GM12878 (cell line): ENCODE results near the gene SON.

Experiments used
- CTCF ChIP-seq, 3 experiments: IDR thresholded peaks in 2 of 3; conservative IDR thresholded peaks in 1 of 3; 2 replicates each; pipeline ENCODE4 v1.5.1; 2011; ENCODE audit warnings: low read depth in 3 of 3, low read length in 3 of 3, mild to moderate bottlenecking in 3 of 3, control low read depth in 2 of 3, moderate library complexity in 2 of 3, inconsistent platforms in 1 of 3, mixed read lengths in 1 of 3; ENCODE audit not compliant: control insufficient read depth in 2 of 3, insufficient read depth in 1 of 3; ENCODE audit errors: extremely low read depth in 1 of 3
- EED ChIP-seq: sonication (generic); IDR thresholded peaks from 2 replicates; pipeline ENCODE4 v1.6.1; 2016; ENCODE audit warnings: antibody characterized with exemption, low read depth
- POLR2A ChIP-seq: IDR thresholded peaks from 2 replicates; pipeline ENCODE4 v1.6.1; 2011; ENCODE audit warnings: low read depth, mild to moderate bottlenecking, low read length
- RAD21 ChIP-seq: IDR thresholded peaks from 2 replicates; pipeline ENCODE4 v1.6.1; 2011; ENCODE audit warnings: mild to moderate bottlenecking, low read depth, low read length, moderate library complexity; ENCODE audit not compliant: insufficient read depth
- RFX5 ChIP-seq: IDR thresholded peaks from 2 replicates; pipeline ENCODE4 v1.6.1; 2011; ENCODE audit warnings: low read depth, low read length, improper control_type of control experiment
- SIN3A ChIP-seq: IDR thresholded peaks from 2 replicates; pipeline ENCODE4 v1.6.1; 2012; ENCODE audit warnings: low read depth, low read length, improper control_type of control experiment
- SIX5 ChIP-seq: IDR thresholded peaks from 2 replicates; pipeline ENCODE4 v1.6.1; 2011; ENCODE audit warnings: mild to moderate bottlenecking, low read depth, low read length, moderate library complexity; ENCODE audit not compliant: severe bottlenecking
- STAT3 ChIP-seq: IDR thresholded peaks from 2 replicates; pipeline ENCODE4 v1.6.1; 2011; ENCODE audit warnings: low read depth, low read length, improper control_type of control experiment
- SUZ12 ChIP-seq: fragments of 200-600 bp; sonication (generic); IDR thresholded peaks from one replicate; pipeline ENCODE4 v1.6.1; 2018; ENCODE audit warnings: antibody characterized with exemption, mild to moderate bottlenecking; ENCODE audit not compliant: unreplicated experiment
- TAF1 ChIP-seq: IDR thresholded peaks from 2 replicates; pipeline ENCODE4 v1.6.1; 2011; ENCODE audit warnings: mild to moderate bottlenecking, low read depth, low read length, borderline replicate concordance
- ZNF24 ChIP-seq: fragments of 450-650 bp; IDR thresholded peaks from 2 replicates; pipeline ENCODE4 v1.6.1; 2017; ENCODE audit warnings: antibody characterized with exemption, mild to moderate bottlenecking

DNA sequence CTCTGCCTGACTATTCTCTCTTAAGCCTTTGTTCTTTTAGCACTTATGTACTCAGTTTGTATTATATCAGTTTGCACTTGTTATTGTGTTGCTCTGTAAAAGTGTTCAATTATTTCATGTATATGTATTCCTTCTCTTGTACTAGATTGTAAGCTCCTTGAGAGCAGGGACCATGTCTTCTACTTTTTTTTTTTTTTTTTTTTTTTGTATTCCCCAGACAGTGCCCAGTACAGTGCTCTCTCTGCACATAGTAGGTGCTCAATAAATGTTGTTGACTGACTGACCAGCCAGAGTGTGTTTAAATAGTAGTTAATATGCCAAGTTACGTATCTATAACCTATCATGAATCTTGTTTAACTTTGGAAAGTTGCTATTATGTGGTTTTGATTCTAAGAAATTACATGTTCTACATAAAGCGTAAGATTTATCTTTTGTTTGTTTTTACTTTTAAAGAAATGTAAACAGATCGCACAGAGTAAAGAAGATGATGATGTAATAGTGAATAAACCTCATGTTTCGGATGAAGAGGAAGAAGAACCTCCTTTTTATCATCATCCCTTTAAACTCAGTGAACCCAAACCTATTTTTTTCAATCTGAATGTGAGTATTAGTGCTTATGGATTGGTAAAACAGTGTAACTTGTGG, 16.1 kb downstream of the SON start:
- TF ChIP-seq TAF1, result no peak
- TF ChIP-seq SIN3A, result no peak
- TF ChIP-seq STAT3, result no peak
- no peak for TF ChIP-seq POLR2A
- TF ChIP-seq CTCF (IDR thresholded peaks at IDR 0.05 in 2 of 3, conservative IDR thresholded peaks at IDR 0.05 in 1 of 3; ENCODE audit: control insufficient read depth in 2 of 3, extremely low read depth in 1 of 3, insufficient read depth in 1 of 3, low read depth in 3 of 3, low read length in 3 of 3), result no peak
- no peak for TF ChIP-seq RFX5
- no peak for TF ChIP-seq ZNF24
- TF ChIP-seq EED, result no peak
- no peak for TF ChIP-seq RAD21
- no peak for TF ChIP-seq SUZ12
- TF ChIP-seq SIX5, result no peak
